ENCODE data around the gene THUMPD1.
"Not testable (repeated sequence)": the region's sequence is repeated elsewhere in the genome, so short reads cannot be mapped to it uniquely, and the experiment has no call there.

Gene THUMPD1

GRCh38 chr16:20747030-20747816 lies 5.6 kb upstream of the THUMPD1 start:
- peak; percentile 84 to 85 for DNase-seq

- no peak for DNase-seq
Measured at GRCh38 chr16:20746461-20746860, 4.8 kb upstream of the THUMPD1 start.

GRCh38 chr16:20744922-20745440 lies 3.4 kb upstream of the THUMPD1 start:
- peak; percentile 51 to 59 for DNase-seq

- DNase-seq: no peak
Measured at GRCh38 chr16:20743591-20743990, 2.0 kb upstream of the THUMPD1 start.

GRCh38 chr16:20740901-20741521 lies 607 bp downstream of the THUMPD1 start:
- DNase-seq: peak; percentile 82 to 89

GRCh38 chr16:20740007-20740883 lies 1.4 kb downstream of the THUMPD1 start:
- no peak for DNase-seq

- DNase-seq: peak; percentile 24 to 39
Measured at GRCh38 chr16:20735490-20735889, 6.1 kb downstream of the THUMPD1 start.

- DNase-seq: no peak
Measured at GRCh38 chr16:20734782-20735181, 6.8 kb downstream of the THUMPD1 start.

- no peak for DNase-seq
Measured at GRCh38 chr16:20734056-20734455, 7.6 kb downstream of the THUMPD1 start.

GRCh38 chr16:20729141-20729540 lies 12.5 kb downstream of the THUMPD1 start:
- DNase-seq: no peak

- no peak for DNase-seq
Measured at GRCh38 chr16:20727181-20727580, 14.4 kb downstream of the THUMPD1 start.

GRCh38 chr16:20726661-20727060 lies 15.0 kb downstream of the THUMPD1 start:
- no peak for DNase-seq

- DNase-seq: no peak
Measured at GRCh38 chr16:20720251-20720650, 21.4 kb downstream of the THUMPD1 start.

GRCh38 chr16:20717718-20718117 lies 23.9 kb downstream of the THUMPD1 start:
- not testable (repeated sequence) for DNase-seq

GRCh38 chr16:20711277-20711911 lies 30.2 kb downstream of the THUMPD1 start:
- no peak for DNase-seq

GRCh38 chr16:20708129-20708528 lies 33.5 kb downstream of the THUMPD1 start:
- peak; percentile 51 to 52 for DNase-seq

- DNase-seq: no peak
Measured at GRCh38 chr16:20707461-20707860, 34.2 kb downstream of the THUMPD1 start.

- not testable (repeated sequence) for DNase-seq
Measured at GRCh38 chr16:20705972-20706371, 35.6 kb downstream of the THUMPD1 start.

- DNase-seq: no peak
Measured at GRCh38 chr16:20704281-20704680, 37.3 kb downstream of the THUMPD1 start.

GRCh38 chr16:20701692-20702091 lies 39.9 kb downstream of the THUMPD1 start:
- DNase-seq: not testable (repeated sequence)

- DNase-seq: no peak
Measured at GRCh38 chr16:20696618-20697017, 45.0 kb downstream of the THUMPD1 start.

GRCh38 chr16:20695024-20695423 lies 46.6 kb downstream of the THUMPD1 start:
- no peak for DNase-seq
